GM23338 (cell line): ENCODE results near the gene ADCY4.

Source experiments
- CTCF ChIP-seq, 2 experiments: fragments of 200-600 bp in 1 of 2; sonication (generic) in 1 of 2; conservative IDR thresholded peaks; 2 replicates each; pipeline versions ENCODE4 v1.5.1 to v1.6.1; 2016 to 2017; ENCODE audit warnings: antibody characterized with exemption in 2 of 2, low read depth in 2 of 2, mild to moderate bottlenecking in 2 of 2, moderate library complexity in 1 of 2
- EZH2 ChIP-seq: fragments of 200-600 bp; sonication (generic); IDR thresholded peaks from one replicate; pipeline ENCODE4 v1.8.0; 2017; ENCODE audit warnings: antibody characterized with exemption, mild to moderate bottlenecking, low read depth; ENCODE audit not compliant: unreplicated experiment
- EZH2phosphoT487 ChIP-seq: fragments of 200-600 bp; sonication (generic); IDR thresholded peaks from one replicate; pipeline ENCODE4 v1.8.1; 2018; ENCODE audit warnings: antibody characterized with exemption; ENCODE audit not compliant: unreplicated experiment
- POLR2AphosphoS5 ChIP-seq: IDR thresholded peaks from 2 replicates; pipeline ENCODE4 v1.6.1; 2016; ENCODE audit warnings: antibody characterized with exemption, low read depth
- REST ChIP-seq: IDR thresholded peaks from one replicate; pipeline ENCODE4 v1.6.1; 2018; ENCODE audit warnings: antibody characterized with exemption; ENCODE audit not compliant: unreplicated experiment

GRCh38 chr14:24348186-24348585, 13.3 kb upstream of the ADCY4 start:
- TF ChIP-seq CTCF (conservative IDR thresholded peaks at IDR 0.05; ENCODE audit: low read depth in 2 of 2) (no peak), EZH2phosphoT487 (no peak), REST (no peak), EZH2 (no peak), POLR2AphosphoS5 (no peak)
